ENCODE measurements around the gene MT1B.

DNA sequence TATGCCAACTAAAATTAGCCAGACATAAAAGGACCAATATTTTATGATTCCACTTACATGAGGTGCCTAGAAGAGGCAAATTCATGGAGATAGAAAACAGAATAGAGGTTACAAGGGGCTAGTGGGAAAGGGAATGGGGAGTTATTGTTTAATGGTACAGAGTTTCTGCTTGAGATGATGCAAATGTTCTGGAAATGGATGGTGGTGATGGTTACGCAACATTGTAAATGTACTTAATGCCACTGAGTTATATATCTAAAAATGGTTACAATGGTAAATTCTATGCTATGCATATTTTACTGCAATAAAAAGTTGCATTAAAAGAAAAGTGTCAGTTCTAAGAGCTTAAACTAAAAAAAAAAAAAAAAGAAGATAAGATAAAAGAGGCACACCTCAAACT lies 48.5 kb downstream of the MT1B start:
- TF ChIP-seq, protein P1, sequence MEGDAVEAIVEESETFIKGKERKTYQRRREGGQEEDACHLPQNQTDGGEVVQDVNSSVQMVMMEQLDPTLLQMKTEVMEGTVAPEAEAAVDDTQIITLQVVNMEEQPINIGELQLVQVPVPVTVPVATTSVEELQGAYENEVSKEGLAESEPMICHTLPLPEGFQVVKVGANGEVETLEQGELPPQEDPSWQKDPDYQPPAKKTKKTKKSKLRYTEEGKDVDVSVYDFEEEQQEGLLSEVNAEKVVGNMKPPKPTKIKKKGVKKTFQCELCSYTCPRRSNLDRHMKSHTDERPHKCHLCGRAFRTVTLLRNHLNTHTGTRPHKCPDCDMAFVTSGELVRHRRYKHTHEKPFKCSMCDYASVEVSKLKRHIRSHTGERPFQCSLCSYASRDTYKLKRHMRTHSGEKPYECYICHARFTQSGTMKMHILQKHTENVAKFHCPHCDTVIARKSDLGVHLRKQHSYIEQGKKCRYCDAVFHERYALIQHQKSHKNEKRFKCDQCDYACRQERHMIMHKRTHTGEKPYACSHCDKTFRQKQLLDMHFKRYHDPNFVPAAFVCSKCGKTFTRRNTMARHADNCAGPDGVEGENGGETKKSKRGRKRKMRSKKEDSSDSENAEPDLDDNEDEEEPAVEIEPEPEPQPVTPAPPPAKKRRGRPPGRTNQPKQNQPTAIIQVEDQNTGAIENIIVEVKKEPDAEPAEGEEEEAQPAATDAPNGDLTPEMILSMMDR (IDR thresholded peaks at IDR 0.05 in 2 of 3, conservative IDR thresholded peaks at IDR 0.05 in 1 of 3; ENCODE audit: borderline replicate concordance in 1 of 3, insufficient read depth in 1 of 3, low read depth in 2 of 3, low read length in 2 of 3), result no peak
- TF ChIP-seq POLR2A (IDR thresholded peaks at IDR 0.05; ENCODE audit: borderline replicate concordance, extremely low read depth, insufficient read depth, insufficient read length), result no peak
- TF ChIP-seq CBX3 (IDR thresholded peaks at IDR 0.05; ENCODE audit: low read depth), result no peak
- no peak for TF ChIP-seq FOSL1 (IDR thresholded peaks at IDR 0.05; ENCODE audit: low read depth)
- TF ChIP-seq, protein P2, sequence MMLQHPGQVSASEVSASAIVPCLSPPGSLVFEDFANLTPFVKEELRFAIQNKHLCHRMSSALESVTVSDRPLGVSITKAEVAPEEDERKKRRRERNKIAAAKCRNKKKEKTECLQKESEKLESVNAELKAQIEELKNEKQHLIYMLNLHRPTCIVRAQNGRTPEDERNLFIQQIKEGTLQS (IDR thresholded peaks at IDR 0.05), result no peak
- TF ChIP-seq, protein P3, sequence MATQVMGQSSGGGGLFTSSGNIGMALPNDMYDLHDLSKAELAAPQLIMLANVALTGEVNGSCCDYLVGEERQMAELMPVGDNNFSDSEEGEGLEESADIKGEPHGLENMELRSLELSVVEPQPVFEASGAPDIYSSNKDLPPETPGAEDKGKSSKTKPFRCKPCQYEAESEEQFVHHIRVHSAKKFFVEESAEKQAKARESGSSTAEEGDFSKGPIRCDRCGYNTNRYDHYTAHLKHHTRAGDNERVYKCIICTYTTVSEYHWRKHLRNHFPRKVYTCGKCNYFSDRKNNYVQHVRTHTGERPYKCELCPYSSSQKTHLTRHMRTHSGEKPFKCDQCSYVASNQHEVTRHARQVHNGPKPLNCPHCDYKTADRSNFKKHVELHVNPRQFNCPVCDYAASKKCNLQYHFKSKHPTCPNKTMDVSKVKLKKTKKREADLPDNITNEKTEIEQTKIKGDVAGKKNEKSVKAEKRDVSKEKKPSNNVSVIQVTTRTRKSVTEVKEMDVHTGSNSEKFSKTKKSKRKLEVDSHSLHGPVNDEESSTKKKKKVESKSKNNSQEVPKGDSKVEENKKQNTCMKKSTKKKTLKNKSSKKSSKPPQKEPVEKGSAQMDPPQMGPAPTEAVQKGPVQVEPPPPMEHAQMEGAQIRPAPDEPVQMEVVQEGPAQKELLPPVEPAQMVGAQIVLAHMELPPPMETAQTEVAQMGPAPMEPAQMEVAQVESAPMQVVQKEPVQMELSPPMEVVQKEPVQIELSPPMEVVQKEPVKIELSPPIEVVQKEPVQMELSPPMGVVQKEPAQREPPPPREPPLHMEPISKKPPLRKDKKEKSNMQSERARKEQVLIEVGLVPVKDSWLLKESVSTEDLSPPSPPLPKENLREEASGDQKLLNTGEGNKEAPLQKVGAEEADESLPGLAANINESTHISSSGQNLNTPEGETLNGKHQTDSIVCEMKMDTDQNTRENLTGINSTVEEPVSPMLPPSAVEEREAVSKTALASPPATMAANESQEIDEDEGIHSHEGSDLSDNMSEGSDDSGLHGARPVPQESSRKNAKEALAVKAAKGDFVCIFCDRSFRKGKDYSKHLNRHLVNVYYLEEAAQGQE (IDR thresholded peaks at IDR 0.05; ENCODE audit: low read depth), result no peak
- TF ChIP-seq, protein P4, sequence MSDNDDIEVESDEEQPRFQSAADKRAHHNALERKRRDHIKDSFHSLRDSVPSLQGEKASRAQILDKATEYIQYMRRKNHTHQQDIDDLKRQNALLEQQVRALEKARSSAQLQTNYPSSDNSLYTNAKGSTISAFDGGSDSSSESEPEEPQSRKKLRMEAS (IDR thresholded peaks at IDR 0.05), result no peak
- TF ChIP-seq JUND (IDR thresholded peaks at IDR 0.05), result no peak
- no peak for TF ChIP-seq POLR2AphosphoS5 (IDR thresholded peaks at IDR 0.05; ENCODE audit: low read depth, low read length)
- no peak for TF ChIP-seq ELF1 (IDR thresholded peaks at IDR 0.05; ENCODE audit: borderline replicate concordance, low read depth)
- no peak for TF ChIP-seq EZH2phosphoT487 (IDR thresholded peaks at IDR 0.05; ENCODE audit: borderline replicate concordance)
- TF ChIP-seq SP1 (IDR thresholded peaks at IDR 0.05; ENCODE audit: low read depth), result no peak
- no peak for TF ChIP-seq SRF (IDR thresholded peaks at IDR 0.05; ENCODE audit: low read depth)
- TF ChIP-seq RAD21 (IDR thresholded peaks at IDR 0.05; ENCODE audit: low read depth), result no peak
